A549 (cell line): ENCODE measurements around the gene PPP1R13L. TPM values are rescaled to one million over a fixed set of nuclear protein-coding genes. Genes with fewer than 3 reads are reported as not detected.
A peak's percentile ranks its signal among the peaks of the same experiment; 100 is the strongest.
"Not testable (repeated sequence)": the region's sequence is repeated elsewhere in the genome, so short reads cannot be mapped to it uniquely, and the experiment has no call there.

Source experiments
- ATAC-seq, 2 experiments: fragments of 200-7000 bp in 1 of 2; fragments of >200 bp in 1 of 2; cut with Nextera tagmentation in 1 of 2; cut with Tn5 transposase in 1 of 2; 3 replicates each; pipeline versions ENCODE4 v1.8.0 to v1.9.1; 2018 to 2020; ENCODE audit warnings: mild to moderate bottlenecking in 1 of 2, moderate library complexity in 1 of 2
- CTCF ChIA-PET: fragments of 300-600 bp; sonication (Branson Sonifier 250); formaldehyde crosslinking; extraction: SDS; loops from one replicate; lab custom pipeline; 2021; ENCODE audit warnings: antibody characterized with exemption, inconsistent platforms; lab: Yijun Ruan, JAX
- POLR2A ChIA-PET: fragments of 350-600 bp; formaldehyde crosslinking; extraction: SDS; loops from one replicate; lab custom pipeline; 2021; ENCODE audit warnings: antibody characterized with exemption, inconsistent platforms; lab: Yijun Ruan, JAX
- DNase-seq, 2 experiments: peaks; one replicate each; pipeline versions ENCODE4 v3.0.0 to v3.0.0-alpha.2; 2011 to 2016; ENCODE audit warnings: low read depth in 1 of 2, low spot score in 1 of 2
- FAIRE-seq: peaks from 2 replicates; lab custom pipeline; 2011; peaks lifted over from hg19 to GRCh38; lab: Jason Lieb, UNC
- H3K27ac ChIP-seq, 2 experiments: fragments of >200 bp; sonication (Bioruptor Twin); formaldehyde crosslinking; 3 replicates each; pipeline ENCODE4 v1.5.1; 2016 to 2017
- H3K4me1 ChIP-seq: fragments of >200 bp; sonication (Bioruptor Twin); formaldehyde crosslinking; 3 replicates; pipeline ENCODE4 v1.6.1; 2016
- H3K4me2 ChIP-seq: fragments of >200 bp; sonication (Bioruptor Twin); formaldehyde crosslinking; 3 replicates; pipeline ENCODE4 v1.6.1; 2016
- H3K4me3 ChIP-seq: fragments of >200 bp; sonication (Bioruptor Twin); formaldehyde crosslinking; 3 replicates; pipeline ENCODE4 v1.5.1; 2016
- H3K9me3 ChIP-seq: fragments of >200 bp; sonication (Bioruptor Twin); formaldehyde crosslinking; 3 replicates; pipeline ENCODE4 v1.6.1; 2016
- BHLHE40 ChIP-seq: IDR thresholded peaks from 2 replicates; pipeline ENCODE4 v1.6.1; 2012; ENCODE audit warnings: low read depth, low read length, inconsistent platforms
- CEBPB ChIP-seq, 2 experiments: fragments of >200 bp in 1 of 2; sonication (Bioruptor Twin) in 1 of 2; formaldehyde crosslinking in 1 of 2; IDR thresholded peaks; 2 replicates each; pipeline ENCODE4 v1.6.1; 2012 to 2016
- FOXS1 ChIP-seq: fragments of 250-450 bp; sonication (Bioruptor Pico); IDR thresholded peaks from 2 replicates; pipeline ENCODE4 v1.5.0; 2020; ENCODE audit warnings: mild to moderate bottlenecking, moderate library complexity
- HDAC2 ChIP-seq: fragments of 200-600 bp; sonication (generic); IDR thresholded peaks from 2 replicates; pipeline ENCODE4 v1.6.1; 2016
- HOXA7 ChIP-seq: fragments of 250-450 bp; sonication (Bioruptor Pico); IDR thresholded peaks from 2 replicates; pipeline ENCODE4 v1.5.0; 2020; ENCODE audit warnings: mild to moderate bottlenecking, moderate library complexity
- KDM1A ChIP-seq: fragments of 200-600 bp; sonication (generic); IDR thresholded peaks from 2 replicates; pipeline ENCODE4 v1.6.1; 2016; ENCODE audit warnings: low read depth, mild to moderate bottlenecking
- NR3C1 ChIP-seq: fragments of >200 bp; sonication (Bioruptor Twin); formaldehyde crosslinking; IDR thresholded peaks from 3 replicates; pipeline ENCODE4 v1.6.1; 2017
- RNF2 ChIP-seq: fragments of 200-600 bp; sonication (generic); IDR thresholded peaks from 2 replicates; pipeline ENCODE4 v1.6.1; 2016; ENCODE audit warnings: low read depth, mild to moderate bottlenecking, antibody characterized with exemption, moderate library complexity, borderline replicate concordance
- TP53 ChIP-seq: fragments of 250-450 bp; sonication (Bioruptor Pico); IDR thresholded peaks from 2 replicates; pipeline ENCODE4 v1.5.0; 2021; ENCODE audit warnings: mild to moderate bottlenecking, moderate library complexity
- ZSCAN20 ChIP-seq: fragments of 250-450 bp; sonication (Bioruptor Pico); IDR thresholded peaks from 2 replicates; pipeline ENCODE4 v1.8.0; 2022; ENCODE audit warnings: mild to moderate bottlenecking, moderate library complexity
- WGBS: methylation state at CpG from one replicate; pipeline ENCODE4 v1.1.6; 2017; ENCODE audit errors: missing lambda C conversion rate; 5-methylcytosine and 5-hydroxymethylcytosine counted together
- polyA plus RNA-seq, 4 experiments: library from polyadenylated mRNA; depleted of rRNA in 3 of 4; stranded (reverse); fragments of >200 nt; fragmentation: RNase III in 1 of 4; extraction: RNeasy Plus Mini Kit Qiagen cat#74134 plus additional on column Dnase treatment in 1 of 4; gene quantifications; 2 replicates in 3 of 4; 3 replicates in 1 of 4; pipeline ENCODE4 v1.2.3, GENCODE V29; 2011 to 2017

The PPP1R13L gene
- polyA plus RNA-seq, 2 of the 4 experiments (the other 2 are of a cell fraction): 3.2 to 18.9 TPM

DNA sequence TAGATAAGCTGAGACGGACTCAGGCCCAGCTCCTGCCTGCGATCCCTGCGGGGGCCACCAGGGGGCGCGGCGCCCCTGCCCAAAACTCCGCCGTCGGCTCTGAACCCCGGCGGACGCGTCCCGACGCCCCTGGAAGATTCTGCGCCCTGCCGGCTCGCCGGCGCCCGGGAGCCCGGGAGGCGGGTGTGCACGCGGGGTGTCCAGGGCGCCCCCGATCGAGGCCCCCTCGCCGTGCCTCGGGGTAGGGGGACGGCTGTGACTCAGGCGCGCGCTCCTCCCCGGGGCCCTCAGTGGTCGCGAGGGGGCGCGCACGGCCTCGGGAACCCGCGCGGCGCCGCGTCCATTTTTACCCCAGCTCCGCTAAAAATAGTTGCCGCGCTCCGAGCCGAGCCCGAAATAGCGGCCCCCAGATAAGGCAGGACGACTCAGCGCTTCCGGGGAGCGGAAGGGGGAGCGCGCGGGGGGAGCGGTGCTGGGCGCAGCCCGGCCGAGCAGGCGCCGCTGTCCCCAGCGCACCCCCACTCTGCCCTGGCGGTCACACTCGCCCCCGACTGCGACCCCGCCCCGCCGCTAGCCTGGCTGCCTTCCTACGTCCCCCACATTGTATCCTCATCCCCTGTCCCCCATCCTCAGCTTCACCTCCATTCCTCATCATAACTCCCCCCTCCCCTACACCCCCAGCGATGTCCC, 34.8 kb upstream of the PPP1R13L start (continued):
- TF ChIP-seq TP53 (CRISPR knock-in tag) (peak; percentile 84; the same call in 1 of the 2 replicates), RNF2 (no peak), ZSCAN20 (CRISPR knock-in tag) (no peak)

DNA sequence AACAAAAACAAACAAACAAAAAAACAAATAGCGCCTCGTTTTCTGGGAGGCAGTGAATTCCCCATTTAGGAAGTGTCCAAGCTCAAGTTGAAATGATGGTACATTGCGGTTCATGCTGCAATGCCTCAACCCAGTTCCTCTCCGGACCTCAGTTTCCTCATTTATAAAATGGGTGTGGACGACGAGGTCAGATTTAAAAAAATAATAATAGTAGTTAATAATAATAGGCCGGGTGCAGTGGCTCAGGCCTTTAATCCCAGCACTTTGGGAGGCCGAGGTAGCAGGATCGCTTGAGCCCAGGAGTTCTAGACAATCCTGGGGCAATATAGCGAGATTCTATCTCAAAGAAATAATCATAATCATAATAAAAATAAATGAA, 34.3 kb upstream of the PPP1R13L start:
- peak overlapping the region; percentile 73; the same call in 2 of the 3 replicates for H3K4me2 ChIP-seq
- ChIA-PET POLR2A (interaction anchor here (0.8 to 4.6 kb wide), 6 partner anchors 11 to 203 kb away, joined by 3 to 40 read pairs (median 6); partner anchors contain the start of gene FOSB), CTCF (interaction anchor here (0.5 to 27.6 kb wide), 59 partner anchors 10 to 486 kb away, joined by 3 to 1883 read pairs (median 5); partner anchors contain the start of genes BLOC1S3, ERCC1, FBXO46 and FOSB)
- no peak for FAIRE-seq
- H3K9me3 ChIP-seq: no peaks in the 10 kb centered on the region
- peak overlapping the region; percentile 80 to 95; a peak in 5 of 6 replicates for H3K27ac ChIP-seq
- TF ChIP-seq HDAC2 (0 out of 2 replicates have a peak, but pooled peaks have one; percentile 41), HOXA7 (CRISPR knock-in tag) (0 out of 2 replicates have a peak, but pooled peaks have one; percentile 33), NR3C1 (no peak), KDM1A (peak; percentile 87)
- H3K4me1 ChIP-seq: peaks cover 22% of the 10 kb centered on the region
- peak overlapping the region; percentile 52 for H3K4me3 ChIP-seq
- DNase-seq: no peak
- WGBS: 38% methylated on average over 10 of the region's 10 CpGs
- ATAC-seq: no peak

DNA sequence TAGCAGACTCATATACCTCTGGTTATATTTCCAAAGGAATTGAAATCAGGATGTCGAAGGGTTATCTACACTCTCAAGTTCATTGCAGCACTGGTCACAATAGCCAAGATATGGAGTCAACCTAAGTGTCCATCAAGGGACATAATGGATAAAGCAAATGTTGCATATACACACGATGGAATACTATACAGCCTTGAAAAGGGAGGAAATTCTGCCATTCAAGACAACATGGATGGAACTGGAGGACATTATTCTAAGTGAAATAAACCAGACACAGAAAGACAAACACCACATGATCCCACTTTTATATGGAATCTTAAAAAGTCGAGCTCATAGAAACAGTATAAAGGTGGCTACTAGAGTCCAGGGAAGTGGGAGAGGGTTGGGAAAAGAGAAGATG, 32.5 kb upstream of the PPP1R13L start:
- H3K4me1 ChIP-seq: peaks cover 13% of the 10 kb centered on the region; the same call in 2 of the 3 replicates
- FAIRE-seq: no peak

DNA sequence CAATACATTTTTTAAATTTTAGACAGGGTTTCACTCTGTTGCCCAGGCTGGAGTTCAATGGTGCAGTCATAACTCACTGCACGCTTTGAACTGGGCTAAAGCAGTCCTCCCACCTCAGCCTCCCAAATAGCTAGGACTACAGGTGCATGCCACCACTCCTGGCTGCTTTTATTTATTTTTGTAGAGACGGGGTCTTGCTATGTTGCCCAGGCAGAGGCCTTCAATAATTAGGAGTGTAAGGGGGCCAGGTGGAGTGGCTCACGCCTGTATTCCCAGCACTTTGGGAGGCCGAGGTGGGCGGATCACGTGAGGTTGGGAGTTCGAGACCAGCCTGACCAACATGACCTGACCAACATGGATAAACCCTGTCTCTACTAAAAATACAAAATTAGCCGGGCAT, 27.7 kb upstream of the PPP1R13L start:
- CTCF ChIA-PET: interaction anchor here (0.6 to 27.6 kb wide), 7 partner anchors 7 to 210 kb away, joined by 3 to 1883 read pairs (median 13); partner anchors contain the start of genes FOSB, PPM1N and RTN2
- POLR2A ChIA-PET, H3K27ac ChIP-seq, H3K4me3 ChIP-seq, H3K9me3 ChIP-seq, H3K4me2 ChIP-seq, ATAC-seq, DNase-seq, H3K4me1 ChIP-seq, FAIRE-seq: not testable (repeated sequence)
- 91% methylated on average over 8 of the region's 8 CpGs for WGBS

More for the DNA sequence above, 32.5 kb upstream of the PPP1R13L start:
- ATAC-seq: no peak
- Histone ChIP-seq H3K27ac (no peak overlapping the region), H3K4me3 (no peak overlapping the region)
- WGBS: 59% methylated on average over 3 of the region's 3 CpGs
- CTCF ChIA-PET: interaction anchor here (0.9 to 27.6 kb wide), 7 partner anchors 8 to 205 kb away, joined by 5 to 1883 read pairs (median 64); partner anchors contain the start of genes ERCC1, FOSB, PPM1N and RTN2
- TF ChIP-seq KDM1A (peak; percentile 76), FOXS1 (CRISPR knock-in tag) (no peak)
- TF ChIP-seq, all 56 proteins: peak for 1
- Histone ChIP-seq H3K4me2 (no peak overlapping the region), H3K9me3 (no peaks in the 10 kb centered on the region)
- DNase-seq: no peak
- POLR2A ChIA-PET: no interaction called here

DNA sequence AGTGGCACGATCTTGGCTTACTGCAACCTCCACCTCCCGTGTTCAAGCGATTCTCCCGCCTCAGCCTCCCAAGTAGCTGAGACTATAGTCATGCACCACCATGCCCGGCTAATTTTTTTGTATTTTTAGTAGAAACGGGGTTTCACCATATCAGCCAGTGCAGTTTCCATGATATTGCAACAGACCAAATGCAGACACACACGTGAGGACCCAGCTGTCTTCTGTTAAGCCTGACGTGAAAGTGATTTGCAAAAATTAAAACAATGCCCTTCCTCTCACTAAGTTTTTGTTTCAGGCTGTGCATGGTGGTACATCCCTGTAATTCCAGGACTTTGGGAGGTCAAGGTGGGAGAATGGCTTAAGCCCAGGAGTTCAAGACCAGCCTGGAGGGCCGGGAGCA, 26.1 kb upstream of the PPP1R13L start:
- H3K27ac ChIP-seq, H3K9me3 ChIP-seq, H3K4me3 ChIP-seq, DNase-seq, H3K4me2 ChIP-seq, ATAC-seq: not testable (repeated sequence)
- CTCF ChIA-PET: interaction anchor here (1.1 to 27.6 kb wide), 8 partner anchors 8 to 268 kb away, joined by 3 to 1883 read pairs (median 10); partner anchors contain the start of genes FOSB, PPM1N and RTN2
- POLR2A ChIA-PET: interaction anchor here (0.7 to 0.8 kb wide), 2 partner anchors 47 to 64 kb away, joined by 3 read pairs; no protein-coding TSS in a partner anchor
- WGBS: 59% methylated on average over 9 of the region's 9 CpGs
- H3K4me1 ChIP-seq: peaks cover 10% of the 10 kb centered on the region; the same call in 1 of the 3 replicates
- FAIRE-seq: peak; percentile 49
- TF ChIP-seq CEBPB (IDR thresholded peaks at IDR 0.05) (peak in 1 of 2 experiments; percentile 42; a peak in 1 of 4 replicates), BHLHE40 (peak; percentile 49; the same call in 1 of the 2 replicates)

DNA sequence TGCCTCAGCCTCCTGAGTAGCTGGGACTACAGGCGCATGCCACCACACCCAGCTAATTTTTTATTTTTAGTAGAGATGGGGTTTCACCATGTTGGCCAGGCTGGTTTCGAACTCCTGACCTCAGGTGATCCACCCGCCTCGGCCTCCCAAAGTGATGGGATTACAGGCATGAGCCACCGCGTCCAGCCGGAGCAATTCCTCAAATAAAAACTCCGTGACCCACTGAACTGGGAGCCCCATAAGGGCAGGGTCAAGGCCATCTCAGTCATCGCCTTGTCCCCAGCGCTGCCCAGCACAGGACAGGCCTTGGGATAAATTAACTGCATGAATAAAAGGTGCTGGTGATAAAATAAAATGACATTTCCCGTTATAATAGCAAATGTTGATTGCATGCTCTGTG, 25.0 kb upstream of the PPP1R13L start:
- H3K9me3 ChIP-seq, H3K4me3 ChIP-seq, H3K27ac ChIP-seq, ATAC-seq, H3K4me2 ChIP-seq, FAIRE-seq, DNase-seq, POLR2A ChIA-PET: not testable (repeated sequence)
- CTCF ChIA-PET: interaction anchor here (3.0 to 27.6 kb wide), 4 partner anchors 10 to 63 kb away, joined by 13 to 1883 read pairs (median 310); partner anchors contain the start of genes FOSB, PPM1N and RTN2
- WGBS: 86% methylated on average over 11 of the region's 11 CpGs
- H3K4me1 ChIP-seq: peaks cover 19% of the 10 kb centered on the region
